IMR-90 (cell line): ENCODE data around the gene CADM3. TPM values are rescaled to one million over a fixed set of nuclear protein-coding genes. Genes with fewer than 3 reads are reported as not detected.

Experiments
- ATAC-seq: fragments of 200-7000 bp; cut with Tn5 transposase; 2 replicates; pipeline ENCODE4 v1.9.1; 2020; ENCODE audit warnings: low read depth, mild to moderate bottlenecking, moderate library complexity
- BruUV-seq: library from RNA; stranded (reverse); fragments of 400-500 nt; replicated peaks from 2 replicates; lab custom pipeline; 2021; lab: Mats Ljungman, UMichigan
- CTCF ChIA-PET: fragments of 300-600 bp; formaldehyde crosslinking; extraction: SDS; loops from one replicate; lab custom pipeline; 2021; ENCODE audit warnings: antibody characterized with exemption; lab: Yijun Ruan, JAX
- POLR2A ChIA-PET: fragments of 300-600 bp; sonication (Branson Sonifier 250); formaldehyde crosslinking; loops from one replicate; lab custom pipeline; 2022; ENCODE audit warnings: antibody characterized with exemption; ENCODE audit not compliant: unreplicated experiment; lab: Charles Lee
- DNase-seq: peaks from one replicate; pipeline ENCODE4 v3.0.0; 2013
- H2AFZ ChIP-seq: replicated peaks from 2 replicates; pipeline ENCODE3; 2013; ENCODE audit warnings: low read length, mild to moderate bottlenecking; ENCODE audit not compliant: poor library complexity
- H2AK5ac ChIP-seq: 2 replicates; pipeline ENCODE4 v1.6.1; 2013; ENCODE audit warnings: low read depth, low read length, inconsistent platforms
- H2AK9ac ChIP-seq: replicated peaks from 2 replicates; pipeline ENCODE3; 2013; ENCODE audit warnings: mild to moderate bottlenecking, low read depth, low read length, moderate library complexity; ENCODE audit not compliant: poor library complexity
- H2BK120ac ChIP-seq: 2 replicates; pipeline ENCODE4 v1.6.1; 2013; ENCODE audit warnings: low read depth, low read length, inconsistent platforms
- H2BK15ac ChIP-seq: 3 replicates; pipeline ENCODE4 v1.6.1; 2013; ENCODE audit warnings: low read depth, low read length, inconsistent platforms
- H2BK20ac ChIP-seq: 2 replicates; pipeline ENCODE4 v1.6.1; 2013; ENCODE audit warnings: low read depth, mild to moderate bottlenecking, inconsistent platforms, low read length, moderate library complexity
- H2BK5ac ChIP-seq: 2 replicates; pipeline ENCODE4 v1.6.1; 2013; ENCODE audit warnings: mild to moderate bottlenecking, low read depth, low read length, inconsistent platforms; ENCODE audit not compliant: poor library complexity, severe bottlenecking
- H3K14ac ChIP-seq: replicated peaks from 2 replicates; pipeline ENCODE4 v1.6.1; 2013; ENCODE audit warnings: low read depth, low read length, inconsistent platforms
- H3K18ac ChIP-seq: 2 replicates; pipeline ENCODE4 v1.6.1; 2013; ENCODE audit warnings: low read depth, low read length, control low read depth
- H3K23ac ChIP-seq: 2 replicates; pipeline ENCODE4 v1.6.1; 2013; ENCODE audit warnings: low read depth, low read length, inconsistent platforms
- H3K27ac ChIP-seq: 2 replicates; pipeline ENCODE4 v1.5.1; 2013; ENCODE audit warnings: mild to moderate bottlenecking, control low read depth, low read length; ENCODE audit not compliant: insufficient read depth
- H3K27me3 ChIP-seq: 2 replicates; pipeline ENCODE4 v1.6.1; 2013; ENCODE audit warnings: low read length; ENCODE audit not compliant: control insufficient read depth, insufficient read depth
- H3K36me3 ChIP-seq: 2 replicates; pipeline ENCODE4 v1.6.1; 2013; ENCODE audit warnings: low read length, mixed read lengths; ENCODE audit not compliant: control insufficient read depth, insufficient read depth
- H3K4ac ChIP-seq: 2 replicates; pipeline ENCODE4 v1.6.1; 2013; ENCODE audit warnings: low read depth, low read length, inconsistent platforms
- H3K4me1 ChIP-seq: 2 replicates; pipeline ENCODE4 v1.6.1; 2013; ENCODE audit warnings: low read length, mixed read lengths; ENCODE audit not compliant: control insufficient read depth, insufficient read depth
- H3K4me2 ChIP-seq: 2 replicates; pipeline ENCODE4 v1.6.1; 2013; ENCODE audit warnings: low read depth, mild to moderate bottlenecking, control low read depth, low read length, moderate library complexity
- H3K4me3 ChIP-seq: 2 replicates; pipeline ENCODE4 v1.5.1; 2013; ENCODE audit warnings: low read depth, mild to moderate bottlenecking, control low read depth, low read length, moderate library complexity; ENCODE audit not compliant: insufficient read depth
- H3K56ac ChIP-seq: 2 replicates; pipeline ENCODE4 v1.6.1; 2013; ENCODE audit warnings: low read length, inconsistent platforms; ENCODE audit not compliant: insufficient read depth; ENCODE audit errors: extremely low read depth
- H3K79me1 ChIP-seq, 2 experiments: 2 replicates each; pipeline ENCODE4 v1.6.1; 2013; ENCODE audit warnings: low read length in 2 of 2, inconsistent platforms in 1 of 2, low read depth in 1 of 2
- H3K9ac ChIP-seq: 2 replicates; pipeline ENCODE4 v1.6.1; 2013; ENCODE audit warnings: low read depth, low read length, control low read depth
- H3K9me1 ChIP-seq: 2 replicates; pipeline ENCODE4 v1.6.1; 2013; ENCODE audit warnings: low read length, inconsistent platforms; ENCODE audit not compliant: insufficient read depth
- H3K9me3 ChIP-seq: 2 replicates; pipeline ENCODE4 v1.6.1; 2013; ENCODE audit warnings: low read length; ENCODE audit not compliant: control insufficient read depth, insufficient read depth
- H4K20me1 ChIP-seq: 2 replicates; pipeline ENCODE4 v1.6.1; 2013; ENCODE audit warnings: low read length, inconsistent platforms; ENCODE audit not compliant: insufficient read depth
- H4K5ac ChIP-seq: 2 replicates; pipeline ENCODE4 v1.6.1; 2013; ENCODE audit warnings: mild to moderate bottlenecking, low read depth, low read length, control low read depth
- H4K8ac ChIP-seq, 2 experiments: 2 replicates each; pipeline ENCODE4 v1.6.1; 2013; ENCODE audit warnings: low read depth in 2 of 2, low read length in 2 of 2, control low read depth in 1 of 2, inconsistent platforms in 1 of 2
- H4K91ac ChIP-seq: 2 replicates; pipeline ENCODE4 v1.6.1; 2013; ENCODE audit warnings: low read depth, low read length, inconsistent platforms; ENCODE audit not compliant: insufficient read depth
- BHLHE40 ChIP-seq: fragments of 150-350 bp; IDR thresholded peaks from 2 replicates; pipeline ENCODE4 v1.6.1; 2016; ENCODE audit warnings: mild to moderate bottlenecking, low read depth, low read length
- POLR2A ChIP-seq: IDR thresholded peaks from 2 replicates; pipeline ENCODE4 v1.6.1; 2012; ENCODE audit warnings: mild to moderate bottlenecking, low read depth, low read length
- SMC3 ChIP-seq: fragments of 150-350 bp; IDR thresholded peaks from 2 replicates; pipeline ENCODE4 v1.6.1; 2016; ENCODE audit warnings: low read depth, mild to moderate bottlenecking, antibody characterized with exemption, low read length, moderate library complexity
- WGBS, 2 experiments: methylation state at CpG; one replicate each; pipeline versions ENCODE4 v1.1.5 to v1.1.7; 2013; ENCODE audit warnings: missing lambda C conversion rate in 2 of 2; ENCODE audit not compliant: insufficient read length in 1 of 2; ENCODE audit errors: extremely low coverage in 2 of 2; 5-methylcytosine and 5-hydroxymethylcytosine counted together
- dilution Hi-C: fragments of 300-500 bp; cut with HindIII; formaldehyde crosslinking; loops from one replicate; pipeline ENCODE4 v1.14.3; 2018; ENCODE audit warnings: low sequenced_read_pairs; ENCODE audit not compliant: unreplicated experiment
- in situ Hi-C: fragments of 300-500 bp; cut with MboI; formaldehyde crosslinking; loops from 3 replicates; pipeline ENCODE4 v1.14.3; 2019; ENCODE audit warnings: low sequenced_read_pairs, inconsistent platforms, mixed read lengths
- intact Hi-C: fragments of 100-400 bp; cut with micrococcal nuclease; formaldehyde crosslinking; loops from 2 replicates; pipeline ENCODE4 v1.10.0; 2022
- polyA plus RNA-seq, 3 experiments: library from polyadenylated mRNA; depleted of rRNA; stranded (reverse); fragments of >200 nt; gene quantifications; 2 replicates each; pipeline ENCODE4 v1.2.3, GENCODE V29; 2012; ENCODE audit warnings: low replicate concordance in 1 of 3
- total RNA-seq: library from RNA; depleted of rRNA; stranded (reverse); fragments of >200 nt; gene quantifications from 2 replicates; pipeline ENCODE4 v1.2.3, GENCODE V29; 2012
- TF ChIP-seq, protein P1 (sequence below): fragments of 150-350 bp; IDR thresholded peaks from 2 replicates; pipeline ENCODE4 v1.6.1; 2017; ENCODE audit warnings: mild to moderate bottlenecking, antibody characterized with exemption, low read length, low read depth

CADM3 gene
- total and polyA plus RNA-seq, 2 of the 4 experiments (the other 2 are of a cell fraction), result not detected

DNA sequence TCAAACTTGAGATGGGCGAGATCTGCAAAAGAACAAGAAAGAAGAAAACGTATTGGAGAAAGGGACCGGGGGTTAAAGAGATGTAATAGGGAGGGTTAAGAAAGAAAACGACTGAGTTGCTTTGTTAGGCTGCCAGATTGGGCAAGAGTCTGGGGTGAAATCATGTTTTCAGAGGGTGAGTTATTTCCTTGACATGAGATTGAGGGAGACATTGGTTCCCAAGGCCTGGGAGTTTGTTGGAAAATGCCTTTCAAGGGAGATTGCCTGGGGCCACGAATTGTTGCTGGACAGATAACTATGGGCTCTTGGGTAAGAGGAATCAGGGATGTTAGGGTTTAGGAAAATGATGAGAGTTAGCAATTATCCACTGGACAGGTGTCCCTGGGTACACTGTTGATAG, 776 bp upstream of the CADM3 start:
- H2BK120ac ChIP-seq, result no peak overlapping the region
- no peak overlapping the region for H2AFZ ChIP-seq
- CTCF ChIA-PET, result no interaction called here
- dilution Hi-C loops, result no loop called here
- no peak overlapping the region for H2AK9ac ChIP-seq
- no TSS peak for BruUV-seq
- intact Hi-C loops, result no loop called here
- ATAC-seq (no peak), DNase-seq (no peak)
- 34% methylated on average over 3 of the region's 5 CpGs; no CpG with 5 or more reads in 1 of the 2 experiments for WGBS, 2 experiments
- H4K5ac ChIP-seq, result no peak overlapping the region
- H2BK20ac ChIP-seq, result no peak overlapping the region
- H3K4me3 ChIP-seq, result no peak overlapping the region
- H3K27me3 ChIP-seq, result peaks cover 23% of the 10 kb centered on the region
- H4K20me1 ChIP-seq, result no peaks in the 10 kb centered on the region
- no peak overlapping the region for H3K27ac ChIP-seq
- no peak overlapping the region for H3K56ac ChIP-seq
- no peaks in the 10 kb centered on the region; the same call in 1 of the 2 replicates for H3K4me1 ChIP-seq
- no peaks in the 10 kb centered on the region for H3K9me1 ChIP-seq
- H3K79me1 ChIP-seq, result no peaks in the 10 kb centered on the region
- H3K23ac ChIP-seq, result no peak overlapping the region
- no peak overlapping the region for H2BK5ac ChIP-seq
- TF ChIP-seq BHLHE40, result no peak
- no peak for TF ChIP-seq POLR2A
- no peak for TF ChIP-seq SMC3
- TF ChIP-seq, protein P1, sequence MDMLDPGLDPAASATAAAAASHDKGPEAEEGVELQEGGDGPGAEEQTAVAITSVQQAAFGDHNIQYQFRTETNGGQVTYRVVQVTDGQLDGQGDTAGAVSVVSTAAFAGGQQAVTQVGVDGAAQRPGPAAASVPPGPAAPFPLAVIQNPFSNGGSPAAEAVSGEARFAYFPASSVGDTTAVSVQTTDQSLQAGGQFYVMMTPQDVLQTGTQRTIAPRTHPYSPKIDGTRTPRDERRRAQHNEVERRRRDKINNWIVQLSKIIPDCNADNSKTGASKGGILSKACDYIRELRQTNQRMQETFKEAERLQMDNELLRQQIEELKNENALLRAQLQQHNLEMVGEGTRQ, result no peak
- H3K14ac ChIP-seq, result no peak overlapping the region
- H4K8ac ChIP-seq, result no peak overlapping the region
- in situ Hi-C loops, result no loop called here
- no peaks in the 10 kb centered on the region for H3K9me3 ChIP-seq
- no peaks in the 10 kb centered on the region for H3K36me3 ChIP-seq
- H3K18ac ChIP-seq, result no peak overlapping the region
- no peak overlapping the region for H3K4ac ChIP-seq
- no peak overlapping the region for H3K4me2 ChIP-seq
- no peak overlapping the region for H2AK5ac ChIP-seq
- POLR2A ChIA-PET, result no interaction called here
- no peak overlapping the region for H3K9ac ChIP-seq
- H4K91ac ChIP-seq, result no peak overlapping the region
- H2BK15ac ChIP-seq, result no peak overlapping the region
